Activated gamma-delta T cell (primary cell): ENCODE data around the gene PLCB4.

Source experiments
- DNase-seq: peaks from one replicate; lab custom pipeline; 2025; lab: John Stamatoyannopoulos, UW

The PLCB4 gene

GRCh38 chr20:9402546-9402945, 333.7 kb downstream of the PLCB4 start:
- DNase-seq: no peak

GRCh38 chr20:9403448-9403847, 334.6 kb downstream of the PLCB4 start:
- DNase-seq: no peak

GRCh38 chr20:9407805-9408421, 339.0 kb downstream of the PLCB4 start:
- DNase-seq: no peak

- DNase-seq: no peak
Measured at GRCh38 chr20:9408422-9409300, 339.8 kb downstream of the PLCB4 start.

- DNase-seq: no peak
Measured at GRCh38 chr20:9409352-9409751, 340.5 kb downstream of the PLCB4 start.

- no peak for DNase-seq
Measured at GRCh38 chr20:9409981-9410380, 341.1 kb downstream of the PLCB4 start.

GRCh38 chr20:9411833-9412232, 342.9 kb downstream of the PLCB4 start:
- DNase-seq: no peak

GRCh38 chr20:9412309-9412708, 343.4 kb downstream of the PLCB4 start:
- no peak for DNase-seq

- DNase-seq: no peak
Measured at GRCh38 chr20:9413001-9413400, 344.1 kb downstream of the PLCB4 start.

- DNase-seq: no peak
Measured at GRCh38 chr20:9415426-9415825, 346.5 kb downstream of the PLCB4 start.

GRCh38 chr20:9416421-9416820, 347.5 kb downstream of the PLCB4 start:
- DNase-seq: no peak

GRCh38 chr20:9417665-9418064, 348.8 kb downstream of the PLCB4 start:
- no peak for DNase-seq

GRCh38 chr20:9422321-9423057, 353.6 kb downstream of the PLCB4 start:
- DNase-seq: no peak

- DNase-seq: no peak
Measured at GRCh38 chr20:9424551-9424950, 355.7 kb downstream of the PLCB4 start.

- DNase-seq: no peak
Measured at GRCh38 chr20:9427430-9428291, 358.8 kb downstream of the PLCB4 start.

GRCh38 chr20:9428292-9428607, 359.4 kb downstream of the PLCB4 start:
- no peak for DNase-seq

GRCh38 chr20:9439806-9440205, 370.9 kb downstream of the PLCB4 start:
- no peak for DNase-seq

- no peak for DNase-seq
Measured at GRCh38 chr20:9440892-9441291, 372.0 kb downstream of the PLCB4 start.

- DNase-seq: no peak
Measured at GRCh38 chr20:9441948-9442347, 373.1 kb downstream of the PLCB4 start.

- no peak for DNase-seq
Measured at GRCh38 chr20:9442858-9443257, 374.0 kb downstream of the PLCB4 start.

GRCh38 chr20:9444921-9445320, 376.0 kb downstream of the PLCB4 start:
- DNase-seq: no peak

- no peak for DNase-seq
Measured at GRCh38 chr20:9447182-9447581, 378.3 kb downstream of the PLCB4 start.
